PFSK-1 (cell line): ENCODE data around the gene OVCA2.
A peak's percentile ranks its signal among the peaks of the same experiment; 100 is the strongest.

Experiments
- FOXP2 ChIP-seq: optimal IDR thresholded peaks from 2 replicates; pipeline ENCODE3; 2011; ENCODE audit warnings: borderline replicate concordance, control low read depth, inconsistent platforms; ENCODE audit not compliant: insufficient read depth; ENCODE audit errors: extremely low read length, extremely low read depth
- POLR2AphosphoS5 ChIP-seq: IDR thresholded peaks from 2 replicates; pipeline ENCODE4 v1.6.1; 2012; ENCODE audit warnings: low read depth, mild to moderate bottlenecking, control low read depth, low read length, moderate library complexity
- SIN3A ChIP-seq: IDR thresholded peaks from 2 replicates; pipeline ENCODE4 v1.6.1; 2012; ENCODE audit warnings: mild to moderate bottlenecking, low read length, moderate library complexity, borderline replicate concordance; ENCODE audit not compliant: insufficient read depth
- TAF1 ChIP-seq: IDR thresholded peaks from 2 replicates; pipeline ENCODE4 v1.6.1; 2012; ENCODE audit warnings: low read length, control low read depth, borderline replicate concordance; ENCODE audit not compliant: insufficient read depth
- TF ChIP-seq, protein P1 (sequence below), 2 experiments: IDR thresholded peaks; 2 replicates each; pipeline versions ENCODE4 v1.6.1 to v1.8.0; 2011 to 2012; ENCODE audit warnings: low read depth in 2 of 2, low read length in 2 of 2, control low read depth in 1 of 2, inconsistent platforms in 1 of 2, mild to moderate bottlenecking in 1 of 2, moderate library complexity in 1 of 2; ENCODE audit not compliant: insufficient read depth in 1 of 2

The OVCA2 gene

GRCh38 chr17:2060681-2061440, 19.0 kb downstream of the OVCA2 start:
- TF ChIP-seq TAF1 (no peak), SIN3A (no peak), POLR2AphosphoS5 (no peak; the same call in 1 of the 2 replicates), FOXP2 (no peak)
- TF ChIP-seq, protein P1, sequence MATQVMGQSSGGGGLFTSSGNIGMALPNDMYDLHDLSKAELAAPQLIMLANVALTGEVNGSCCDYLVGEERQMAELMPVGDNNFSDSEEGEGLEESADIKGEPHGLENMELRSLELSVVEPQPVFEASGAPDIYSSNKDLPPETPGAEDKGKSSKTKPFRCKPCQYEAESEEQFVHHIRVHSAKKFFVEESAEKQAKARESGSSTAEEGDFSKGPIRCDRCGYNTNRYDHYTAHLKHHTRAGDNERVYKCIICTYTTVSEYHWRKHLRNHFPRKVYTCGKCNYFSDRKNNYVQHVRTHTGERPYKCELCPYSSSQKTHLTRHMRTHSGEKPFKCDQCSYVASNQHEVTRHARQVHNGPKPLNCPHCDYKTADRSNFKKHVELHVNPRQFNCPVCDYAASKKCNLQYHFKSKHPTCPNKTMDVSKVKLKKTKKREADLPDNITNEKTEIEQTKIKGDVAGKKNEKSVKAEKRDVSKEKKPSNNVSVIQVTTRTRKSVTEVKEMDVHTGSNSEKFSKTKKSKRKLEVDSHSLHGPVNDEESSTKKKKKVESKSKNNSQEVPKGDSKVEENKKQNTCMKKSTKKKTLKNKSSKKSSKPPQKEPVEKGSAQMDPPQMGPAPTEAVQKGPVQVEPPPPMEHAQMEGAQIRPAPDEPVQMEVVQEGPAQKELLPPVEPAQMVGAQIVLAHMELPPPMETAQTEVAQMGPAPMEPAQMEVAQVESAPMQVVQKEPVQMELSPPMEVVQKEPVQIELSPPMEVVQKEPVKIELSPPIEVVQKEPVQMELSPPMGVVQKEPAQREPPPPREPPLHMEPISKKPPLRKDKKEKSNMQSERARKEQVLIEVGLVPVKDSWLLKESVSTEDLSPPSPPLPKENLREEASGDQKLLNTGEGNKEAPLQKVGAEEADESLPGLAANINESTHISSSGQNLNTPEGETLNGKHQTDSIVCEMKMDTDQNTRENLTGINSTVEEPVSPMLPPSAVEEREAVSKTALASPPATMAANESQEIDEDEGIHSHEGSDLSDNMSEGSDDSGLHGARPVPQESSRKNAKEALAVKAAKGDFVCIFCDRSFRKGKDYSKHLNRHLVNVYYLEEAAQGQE (IDR thresholded peaks at IDR 0.05; ENCODE audit: insufficient read depth in 1 of 2, low read depth in 2 of 2, low read length in 2 of 2): no peak

DNA sequence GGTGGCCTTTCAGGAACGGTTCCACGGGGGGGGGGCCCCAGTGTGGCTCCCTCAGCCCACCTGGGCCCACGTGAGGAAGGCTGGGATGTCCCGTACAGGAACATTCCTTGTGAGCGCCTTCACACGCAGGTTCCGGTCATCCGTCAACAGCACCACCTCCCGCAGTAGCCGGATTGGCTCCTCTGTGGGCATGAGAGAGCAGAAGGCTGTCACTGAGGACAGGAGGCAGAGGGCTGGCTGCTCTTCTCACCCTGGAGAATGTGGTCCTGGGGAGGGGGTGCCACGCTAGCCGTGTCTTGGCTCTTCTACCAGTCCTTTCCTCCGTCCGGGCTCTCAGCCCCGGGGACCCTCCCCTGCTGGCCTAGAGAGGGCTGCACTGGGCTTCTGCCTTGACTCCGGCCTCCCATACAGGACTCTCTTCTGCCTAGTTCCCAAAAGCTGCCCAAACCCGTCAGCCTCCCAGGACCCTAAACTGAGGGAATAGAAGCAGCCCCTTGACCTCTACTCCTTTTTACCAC, 19.7 kb downstream of the OVCA2 start:
- TF ChIP-seq FOXP2 (no peak), TAF1 (no peak), POLR2AphosphoS5 (no peak; the same call in 1 of the 2 replicates), SIN3A (no peak)
- TF ChIP-seq, protein P1 (IDR thresholded peaks at IDR 0.05; ENCODE audit: insufficient read depth in 1 of 2, low read depth in 2 of 2, low read length in 2 of 2): no peak

- TF ChIP-seq POLR2AphosphoS5 (peak; percentile 14), FOXP2 (peak; percentile 26)
- TF ChIP-seq, protein P1 (IDR thresholded peaks at IDR 0.05; ENCODE audit: insufficient read depth in 1 of 2, low read depth in 2 of 2, low read length in 2 of 2): no peak
Measured at GRCh38 chr17:2062571-2063183, 20.9 kb downstream of the OVCA2 start.

DNA sequence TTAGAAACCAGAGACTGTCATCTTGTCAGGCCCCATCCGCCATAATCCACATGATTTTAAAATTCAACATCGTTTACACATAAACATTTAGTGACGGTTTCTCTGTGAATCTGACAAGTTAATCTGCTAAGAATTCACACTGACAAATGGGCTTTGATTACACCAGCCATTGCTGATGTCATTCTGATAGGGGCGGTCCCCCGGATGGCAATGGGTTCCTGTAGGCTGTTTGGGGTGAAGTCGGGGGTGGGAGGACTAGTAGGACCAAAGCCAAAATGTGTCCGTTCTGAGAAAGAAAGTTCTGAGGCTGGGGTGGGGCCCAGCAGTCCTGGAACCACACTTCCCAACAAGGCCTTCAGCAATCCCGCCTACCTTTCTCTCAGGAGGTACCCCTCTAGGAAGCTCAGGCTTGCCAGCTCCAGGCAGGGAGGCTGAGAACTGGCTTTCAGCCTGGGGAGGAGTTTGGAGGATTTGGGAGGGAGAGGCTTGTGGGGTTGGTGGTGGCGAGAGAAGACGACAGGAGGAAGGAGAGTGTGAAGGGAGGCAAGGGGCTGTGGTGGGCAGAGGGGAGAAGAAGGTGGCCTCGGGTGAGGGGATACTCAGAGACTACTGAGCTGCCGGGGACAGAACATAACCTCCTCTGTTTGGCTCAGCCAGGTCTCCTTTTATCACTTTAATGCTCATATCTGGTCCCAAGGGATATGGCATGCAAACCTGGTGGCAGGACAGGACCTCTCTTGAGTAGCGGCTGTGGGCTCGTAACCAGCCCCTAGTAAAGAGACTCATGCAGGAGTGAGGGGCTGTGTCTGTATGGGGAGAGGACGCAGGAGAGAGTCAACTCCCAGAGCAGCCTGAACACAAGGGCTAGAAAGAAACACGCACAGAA, 21.7 kb downstream of the OVCA2 start:
- no peak; the same call in 1 of the 2 replicates for TF ChIP-seq POLR2AphosphoS5
- TF ChIP-seq, protein P1 (IDR thresholded peaks at IDR 0.05; ENCODE audit: insufficient read depth in 1 of 2, low read depth in 2 of 2, low read length in 2 of 2): no peak
- no peak for TF ChIP-seq SIN3A
